Measurements from ENCODE around the gene KLK3. TPM values are rescaled to one million over a fixed set of nuclear protein-coding genes. Genes with fewer than 3 reads are reported as not detected.

Gene KLK3
- total RNA-seq, 2 donors from 2014 or later, result not detected

DNA sequence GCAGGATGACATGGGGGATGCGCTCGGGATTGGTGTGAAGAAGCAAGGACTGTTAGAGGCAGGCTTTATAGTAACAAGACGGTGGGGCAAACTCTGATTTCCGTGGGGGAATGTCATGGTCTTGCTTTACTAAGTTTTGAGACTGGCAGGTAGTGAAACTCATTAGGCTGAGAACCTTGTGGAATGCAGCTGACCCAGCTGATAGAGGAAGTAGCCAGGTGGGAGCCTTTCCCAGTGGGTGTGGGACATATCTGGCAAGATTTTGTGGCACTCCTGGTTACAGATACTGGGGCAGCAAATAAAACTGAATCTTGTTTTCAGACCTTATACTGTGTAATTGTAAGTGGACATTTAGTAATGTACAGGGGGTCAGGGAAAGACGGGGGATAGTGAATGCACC is 25.5 kb downstream of the KLK3 start:
- Mint-ChIP-seq H3K27me3 (ENCODE audit: insufficient read depth) (peaks cover 58% of the 10 kb centered on the region), H3K4me1 (no peaks in the 10 kb centered on the region), H3K36me3 (ENCODE audit: low read depth) (no peaks in the 10 kb centered on the region), H3K4me3 (no peak overlapping the region), H3K27ac (no peak overlapping the region), H3K9me3 (no peaks in the 10 kb centered on the region)
- Histone ChIP-seq H3K9ac (ENCODE audit: extremely low read depth, low read length, poor library complexity, severe bottlenecking) (no peak overlapping the region), H3K27ac (ENCODE audit: low read depth, low read length) (no peak overlapping the region), H3K9me3 (ENCODE audit: control insufficient read depth, low read length) (peaks cover 5% of the 10 kb centered on the region), H3K4me3 (ENCODE audit: low read length) (no peak overlapping the region), H3K36me3 (ENCODE audit: control insufficient read depth, insufficient read depth, low read length) (no peaks in the 10 kb centered on the region), H3K4me1 (ENCODE audit: control insufficient read depth, insufficient read depth, low read length) (no peaks in the 10 kb centered on the region), H3K27me3 (ENCODE audit: control insufficient read depth, insufficient read depth, low read length, poor library complexity, severe bottlenecking) (no peaks in the 10 kb centered on the region)
- no peak for DNase-seq
- WGBS, 2 experiments (ENCODE audit: insufficient coverage in 1 of 2, insufficient read length in 1 of 2), result 70 to 78% methylated on average over 5 of the region's 5 CpGs
- TF ChIP-seq, protein P1, sequence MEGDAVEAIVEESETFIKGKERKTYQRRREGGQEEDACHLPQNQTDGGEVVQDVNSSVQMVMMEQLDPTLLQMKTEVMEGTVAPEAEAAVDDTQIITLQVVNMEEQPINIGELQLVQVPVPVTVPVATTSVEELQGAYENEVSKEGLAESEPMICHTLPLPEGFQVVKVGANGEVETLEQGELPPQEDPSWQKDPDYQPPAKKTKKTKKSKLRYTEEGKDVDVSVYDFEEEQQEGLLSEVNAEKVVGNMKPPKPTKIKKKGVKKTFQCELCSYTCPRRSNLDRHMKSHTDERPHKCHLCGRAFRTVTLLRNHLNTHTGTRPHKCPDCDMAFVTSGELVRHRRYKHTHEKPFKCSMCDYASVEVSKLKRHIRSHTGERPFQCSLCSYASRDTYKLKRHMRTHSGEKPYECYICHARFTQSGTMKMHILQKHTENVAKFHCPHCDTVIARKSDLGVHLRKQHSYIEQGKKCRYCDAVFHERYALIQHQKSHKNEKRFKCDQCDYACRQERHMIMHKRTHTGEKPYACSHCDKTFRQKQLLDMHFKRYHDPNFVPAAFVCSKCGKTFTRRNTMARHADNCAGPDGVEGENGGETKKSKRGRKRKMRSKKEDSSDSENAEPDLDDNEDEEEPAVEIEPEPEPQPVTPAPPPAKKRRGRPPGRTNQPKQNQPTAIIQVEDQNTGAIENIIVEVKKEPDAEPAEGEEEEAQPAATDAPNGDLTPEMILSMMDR (conservative IDR thresholded peaks at IDR 0.05), result no peak

DNA sequence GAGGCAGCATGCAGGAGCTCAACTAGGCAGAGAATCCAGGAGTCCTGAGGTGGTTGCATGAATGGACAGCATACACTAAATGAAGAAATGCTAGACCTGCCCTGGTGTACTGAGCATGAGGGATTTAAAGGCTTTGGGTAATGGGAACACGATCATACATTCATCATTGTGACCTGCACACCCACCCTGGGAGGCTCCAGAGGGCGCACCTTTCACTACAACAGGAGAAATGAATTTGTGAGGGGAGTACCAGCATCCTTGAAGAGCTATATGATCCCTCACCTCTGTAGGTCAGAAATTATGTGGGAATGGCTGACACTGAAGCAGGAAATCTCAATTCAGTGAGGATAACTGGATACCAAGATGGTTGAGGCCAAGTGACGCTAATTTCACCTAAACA is 27.5 kb downstream of the KLK3 start:
- peaks cover 74% of the 10 kb centered on the region for H3K27me3 Mint-ChIP-seq (ENCODE audit: insufficient read depth)
- no peak for DNase-seq
- TF ChIP-seq, protein P1 (conservative IDR thresholded peaks at IDR 0.05), result peak; percentile 43
- no peaks in the 10 kb centered on the region for H3K4me1 ChIP-seq (ENCODE audit: control insufficient read depth, insufficient read depth, low read length)
- no peaks in the 10 kb centered on the region for H3K36me3 ChIP-seq (ENCODE audit: control insufficient read depth, insufficient read depth, low read length)
- no peak overlapping the region for H3K4me3 ChIP-seq (ENCODE audit: low read length)
- 70 to 73% methylated on average over 2 to 3 of the region's 3 CpGs for WGBS, 2 experiments (ENCODE audit: insufficient coverage in 1 of 2, insufficient read length in 1 of 2)
- H3K36me3 Mint-ChIP-seq (ENCODE audit: low read depth), result no peaks in the 10 kb centered on the region
- H3K4me3 Mint-ChIP-seq, result no peak overlapping the region
- H3K4me1 Mint-ChIP-seq, result no peaks in the 10 kb centered on the region
- no peak overlapping the region for H3K27ac Mint-ChIP-seq
- H3K27ac ChIP-seq (ENCODE audit: low read depth, low read length), result no peak overlapping the region
- peaks cover under 1% of the 10 kb centered on the region for H3K9me3 Mint-ChIP-seq
- no peaks in the 10 kb centered on the region for H3K27me3 ChIP-seq (ENCODE audit: control insufficient read depth, insufficient read depth, low read length, poor library complexity, severe bottlenecking)
- peaks cover 5% of the 10 kb centered on the region for H3K9me3 ChIP-seq (ENCODE audit: control insufficient read depth, low read length)
- H3K9ac ChIP-seq (ENCODE audit: extremely low read depth, low read length, poor library complexity, severe bottlenecking), result no peak overlapping the region

GRCh38 chr19:50889638-50890037 is 34.9 kb downstream of the KLK3 start:
- peaks cover 84% of the 10 kb centered on the region for H3K27me3 Mint-ChIP-seq (ENCODE audit: insufficient read depth)

More at GRCh38 chr19:50889638-50890037, 34.9 kb downstream of the KLK3 start:
- H3K4me1 ChIP-seq (ENCODE audit: control insufficient read depth, insufficient read depth, low read length), result no peaks in the 10 kb centered on the region
- no peak overlapping the region for H3K9ac ChIP-seq (ENCODE audit: extremely low read depth, low read length, poor library complexity, severe bottlenecking)
- DNase-seq, result no peak
- 68 to 70% methylated on average over 3 of the region's 3 CpGs for WGBS, 2 experiments (ENCODE audit: insufficient coverage in 1 of 2, insufficient read length in 1 of 2)
- H3K27me3 ChIP-seq (ENCODE audit: control insufficient read depth, insufficient read depth, low read length, poor library complexity, severe bottlenecking), result no peaks in the 10 kb centered on the region
- Mint-ChIP-seq H3K9me3 (peaks cover 22% of the 10 kb centered on the region), H3K4me1 (no peaks in the 10 kb centered on the region), H3K36me3 (ENCODE audit: low read depth) (peaks cover 2% of the 10 kb centered on the region), H3K4me3 (no peak overlapping the region), H3K27ac (no peak overlapping the region)
- TF ChIP-seq, protein P1 (conservative IDR thresholded peaks at IDR 0.05), result no peak
- H3K36me3 ChIP-seq (ENCODE audit: control insufficient read depth, insufficient read depth, low read length), result no peaks in the 10 kb centered on the region
- H3K9me3 ChIP-seq (ENCODE audit: control insufficient read depth, low read length), result peaks cover 7% of the 10 kb centered on the region
- no peak overlapping the region for H3K4me3 ChIP-seq (ENCODE audit: low read length)
- H3K27ac ChIP-seq (ENCODE audit: low read depth, low read length), result no peak overlapping the region

Data from endodermal cell (in vitro differentiated cells).